Measurements from ENCODE around the gene OR10C1.

GRCh38 chr6:29483735-29484134 lies 44.6 kb downstream of the OR10C1 start:
- no peak for TF ChIP-seq CTCF (IDR thresholded peaks at IDR 0.05)
- no peak for TF ChIP-seq POLR2A (IDR thresholded peaks at IDR 0.05)
- no peak for TF ChIP-seq POLR2AphosphoS5 (IDR thresholded peaks at IDR 0.05)

Measured in gastroesophageal sphincter (tissue), 3 donors.